Astrocyte of the hippocampus (primary cell): Measurements from ENCODE around the gene QRFPR.
"Not testable (repeated sequence)": the region's sequence is repeated elsewhere in the genome, so short reads cannot be mapped to it uniquely, and the experiment has no call there.

Experiments used
- DNase-seq: peaks from one replicate; pipeline ENCODE4 v3.0.0; 2011; ENCODE audit warnings: low read depth, low spot score

Gene QRFPR

GRCh38 chr4:121339824-121340223 is 41.0 kb downstream of the QRFPR start:
- DNase-seq: no peak

- DNase-seq: peak; percentile 39
These were observed 41.5 kb downstream of the QRFPR start for GRCh38 chr4:121339307-121339706.

- DNase-seq: no peak
These were observed 42.3 kb downstream of the QRFPR start for GRCh38 chr4:121338518-121338917.

- DNase-seq: no peak
These were observed 44.1 kb downstream of the QRFPR start for GRCh38 chr4:121336706-121337105.

GRCh38 chr4:121330180-121330665 is 50.6 kb downstream of the QRFPR start:
- DNase-seq: no peak

GRCh38 chr4:121326597-121326996 is 54.2 kb downstream of the QRFPR start:
- no peak for DNase-seq

GRCh38 chr4:121324331-121324730 is 56.5 kb downstream of the QRFPR start:
- no peak for DNase-seq

- no peak for DNase-seq
These were observed 59.4 kb downstream of the QRFPR start for GRCh38 chr4:121321466-121321865.

- no peak for DNase-seq
These were observed 64.7 kb downstream of the QRFPR start for GRCh38 chr4:121316091-121316490.

GRCh38 chr4:121313430-121313829 is 67.4 kb downstream of the QRFPR start:
- DNase-seq: not testable (repeated sequence)

GRCh38 chr4:121308828-121309227 is 72.0 kb downstream of the QRFPR start:
- no peak for DNase-seq

- peak; percentile 7 for DNase-seq
These were observed 72.5 kb downstream of the QRFPR start for GRCh38 chr4:121308328-121308663.

GRCh38 chr4:121307445-121308327 is 73.1 kb downstream of the QRFPR start:
- DNase-seq: peak; percentile 74

- no peak for DNase-seq
These were observed 73.9 kb downstream of the QRFPR start for GRCh38 chr4:121306931-121307330.

GRCh38 chr4:121304893-121305292 is 75.9 kb downstream of the QRFPR start:
- DNase-seq: no peak

GRCh38 chr4:121299367-121299766 is 81.5 kb downstream of the QRFPR start:
- no peak for DNase-seq

- DNase-seq: no peak
These were observed 97.5 kb downstream of the QRFPR start for GRCh38 chr4:121283319-121283718.

GRCh38 chr4:121280425-121280824 is 100.4 kb downstream of the QRFPR start:
- no peak for DNase-seq

- DNase-seq: peak; percentile 80
These were observed 101.9 kb downstream of the QRFPR start for GRCh38 chr4:121278811-121279368.
